Measurements from ENCODE around the gene GPSM1.
A peak's percentile ranks its signal among the peaks of the same experiment; 100 is the strongest.

The GPSM1 gene, protein sequence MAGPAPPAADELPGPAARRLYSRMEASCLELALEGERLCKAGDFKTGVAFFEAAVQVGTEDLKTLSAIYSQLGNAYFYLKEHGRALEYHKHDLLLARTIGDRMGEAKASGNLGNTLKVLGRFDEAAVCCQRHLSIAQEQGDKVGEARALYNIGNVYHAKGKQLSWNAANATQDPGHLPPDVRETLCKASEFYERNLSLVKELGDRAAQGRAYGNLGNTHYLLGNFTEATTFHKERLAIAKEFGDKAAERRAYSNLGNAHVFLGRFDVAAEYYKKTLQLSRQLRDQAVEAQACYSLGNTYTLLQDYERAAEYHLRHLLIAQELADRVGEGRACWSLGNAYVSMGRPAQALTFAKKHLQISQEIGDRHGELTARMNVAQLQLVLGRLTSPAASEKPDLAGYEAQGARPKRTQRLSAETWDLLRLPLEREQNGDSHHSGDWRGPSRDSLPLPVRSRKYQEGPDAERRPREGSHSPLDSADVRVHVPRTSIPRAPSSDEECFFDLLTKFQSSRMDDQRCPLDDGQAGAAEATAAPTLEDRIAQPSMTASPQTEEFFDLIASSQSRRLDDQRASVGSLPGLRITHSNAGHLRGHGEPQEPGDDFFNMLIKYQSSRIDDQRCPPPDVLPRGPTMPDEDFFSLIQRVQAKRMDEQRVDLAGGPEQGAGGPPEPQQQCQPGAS

DNA sequence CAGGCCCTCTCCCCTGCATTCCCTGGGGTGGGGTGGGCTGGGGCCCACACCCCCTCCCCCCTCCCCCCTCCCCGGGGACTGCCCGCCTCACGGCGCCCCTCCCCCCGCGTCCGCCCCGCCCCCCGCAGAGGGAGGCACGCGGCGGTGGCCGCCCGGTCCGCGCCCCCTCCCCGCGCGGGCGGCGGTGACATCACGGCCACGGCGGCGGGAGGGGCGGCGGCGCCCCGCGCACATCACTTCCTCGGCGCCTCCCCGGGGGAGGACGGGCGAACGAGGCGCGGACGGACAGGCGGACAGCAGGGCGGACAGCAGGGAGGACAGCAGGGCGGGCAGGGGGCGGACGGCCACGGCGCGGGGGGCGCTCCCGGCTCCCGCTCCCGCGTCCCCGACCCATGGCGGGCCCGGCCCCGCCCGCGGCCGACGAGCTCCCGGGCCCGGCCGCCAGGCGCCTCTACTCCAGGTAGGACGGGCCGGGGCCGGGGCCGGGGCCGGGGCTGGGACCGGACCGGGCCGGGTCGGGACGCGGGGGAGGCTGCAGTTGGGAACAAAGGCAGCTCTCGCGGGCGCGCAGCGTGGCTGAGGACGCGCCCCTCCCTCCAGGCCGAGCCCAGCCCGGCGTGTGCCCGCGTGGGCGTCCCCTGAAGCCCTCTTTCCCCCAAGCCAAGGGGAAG is at the start of gene GPSM1:
Gene GPSM1, plus strand, starts transcription at position 236 of the 671 bp plus-strand sequence. Its CDS starts 157 bp downstream, at position 393.
- DNase-seq: peak; percentile 34

DNA sequence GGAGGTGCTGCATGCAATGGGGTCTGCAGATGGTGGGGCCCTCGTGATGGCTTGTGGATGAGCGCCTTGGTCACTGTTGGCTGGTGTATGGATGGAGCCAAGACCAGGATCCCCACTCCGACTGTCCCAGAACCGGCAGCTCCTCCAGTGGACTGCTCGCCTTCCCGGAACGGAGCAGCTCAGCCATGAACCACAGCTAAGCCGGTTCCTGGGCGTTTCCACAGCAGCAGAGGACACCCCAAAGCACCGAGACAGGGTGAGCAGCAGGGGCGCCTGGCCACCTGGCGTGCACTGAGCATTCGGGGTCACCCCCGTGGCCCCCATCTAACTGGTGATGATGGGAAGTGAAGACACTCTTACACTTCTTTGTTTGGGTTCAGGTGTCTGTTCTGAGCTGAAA is 49.6 kb upstream of the GPSM1 start:
- no peak for DNase-seq

DNA sequence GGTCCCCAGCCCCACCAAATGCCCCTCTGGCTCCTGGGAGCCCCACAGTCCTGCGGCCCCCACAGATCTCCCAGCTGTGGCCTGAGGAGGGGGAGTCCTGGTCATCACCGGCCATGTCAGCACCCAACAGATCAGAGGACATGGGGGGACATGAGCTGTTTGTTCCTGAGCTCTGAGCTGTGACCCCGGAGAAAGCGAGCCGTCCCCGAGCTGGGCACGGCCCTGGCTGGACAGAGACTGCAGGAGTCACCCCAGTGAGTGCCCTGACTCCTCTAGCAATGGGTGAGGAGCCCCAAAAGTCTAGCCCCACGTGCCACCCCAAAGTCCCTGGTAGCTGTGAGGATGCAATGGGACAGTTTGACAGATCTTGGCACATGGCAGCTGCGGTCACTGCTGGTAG is 49.1 kb upstream of the GPSM1 start:
- no peak for DNase-seq

DNA sequence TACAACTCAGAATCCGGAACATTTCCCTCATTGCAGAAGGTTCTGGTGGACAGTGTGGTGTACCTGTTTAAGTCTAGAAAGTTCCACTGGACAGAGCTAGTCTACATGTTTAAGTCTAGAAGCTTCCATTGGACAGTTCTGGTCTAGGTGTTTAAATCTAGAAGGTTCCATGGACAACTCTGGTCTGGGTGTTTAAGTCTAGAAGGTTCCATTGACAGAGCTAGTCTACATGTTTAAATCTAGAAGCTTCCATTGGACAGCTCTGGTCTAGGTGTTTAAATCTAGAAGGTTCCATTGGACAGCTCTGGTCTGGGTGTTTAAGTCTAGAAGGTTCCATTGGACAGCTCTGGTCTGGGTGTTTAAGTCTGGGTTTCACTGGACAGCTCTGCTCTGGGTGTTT is 48.4 kb upstream of the GPSM1 start:
- DNase-seq: no peak

DNA sequence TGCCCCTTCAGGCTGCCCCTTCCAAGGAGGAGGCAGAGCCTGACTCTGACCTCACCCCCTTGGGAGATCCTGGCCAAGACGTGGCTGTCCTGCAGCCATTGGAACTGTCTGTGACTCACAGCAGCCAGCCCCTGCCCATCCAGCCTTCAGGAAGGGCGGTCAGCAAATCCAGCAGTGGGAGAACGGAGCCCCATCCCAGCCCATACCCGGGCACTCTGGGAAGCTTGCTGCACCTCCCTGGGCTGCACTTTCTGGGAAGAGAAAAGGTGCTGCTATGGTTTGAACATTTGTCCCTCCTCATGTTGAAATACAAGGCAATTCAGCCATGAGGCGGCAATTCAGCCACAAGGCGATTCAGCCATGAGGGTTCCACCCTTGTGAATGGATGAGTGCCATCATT is 47.9 kb upstream of the GPSM1 start:
- no peak for DNase-seq

DNA sequence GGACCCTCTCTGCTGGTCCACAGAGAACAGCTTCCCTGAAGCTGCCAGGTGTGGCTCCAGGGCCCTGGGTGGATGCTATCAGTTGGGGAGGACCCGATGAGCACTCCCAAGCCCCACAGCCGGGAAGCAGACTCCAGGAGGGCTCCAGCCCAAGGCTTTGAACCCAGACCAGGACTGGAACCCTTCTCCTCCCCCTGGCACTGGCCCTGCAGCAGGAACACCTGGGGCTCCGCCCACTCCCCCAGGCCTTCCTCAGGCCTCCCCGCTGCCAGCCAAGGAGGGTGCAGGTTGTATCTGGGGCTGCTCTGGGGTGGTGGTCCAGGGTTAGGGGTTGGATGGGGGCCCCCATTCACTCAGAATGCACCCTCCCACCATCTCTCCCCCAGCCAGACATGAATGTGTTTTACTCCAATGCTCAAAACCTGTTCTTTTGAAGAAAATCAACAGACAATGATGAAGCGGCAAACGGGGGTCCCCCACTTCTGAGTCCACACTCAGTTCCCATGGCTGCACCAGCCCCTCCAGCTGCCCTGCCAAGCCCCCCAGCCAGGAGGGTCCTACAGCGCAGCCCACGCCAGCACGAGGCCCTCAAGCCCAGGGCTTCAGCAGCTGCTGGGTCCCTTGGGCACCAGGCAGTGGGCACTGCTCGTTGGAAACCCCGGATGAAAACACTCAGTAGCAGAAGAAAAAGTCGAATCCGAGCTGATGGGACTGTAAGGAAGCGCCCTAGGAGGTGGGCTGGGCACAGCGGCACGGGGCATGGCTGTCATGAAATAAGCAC is 46.6 kb upstream of the GPSM1 start:
- no peak for DNase-seq

DNA sequence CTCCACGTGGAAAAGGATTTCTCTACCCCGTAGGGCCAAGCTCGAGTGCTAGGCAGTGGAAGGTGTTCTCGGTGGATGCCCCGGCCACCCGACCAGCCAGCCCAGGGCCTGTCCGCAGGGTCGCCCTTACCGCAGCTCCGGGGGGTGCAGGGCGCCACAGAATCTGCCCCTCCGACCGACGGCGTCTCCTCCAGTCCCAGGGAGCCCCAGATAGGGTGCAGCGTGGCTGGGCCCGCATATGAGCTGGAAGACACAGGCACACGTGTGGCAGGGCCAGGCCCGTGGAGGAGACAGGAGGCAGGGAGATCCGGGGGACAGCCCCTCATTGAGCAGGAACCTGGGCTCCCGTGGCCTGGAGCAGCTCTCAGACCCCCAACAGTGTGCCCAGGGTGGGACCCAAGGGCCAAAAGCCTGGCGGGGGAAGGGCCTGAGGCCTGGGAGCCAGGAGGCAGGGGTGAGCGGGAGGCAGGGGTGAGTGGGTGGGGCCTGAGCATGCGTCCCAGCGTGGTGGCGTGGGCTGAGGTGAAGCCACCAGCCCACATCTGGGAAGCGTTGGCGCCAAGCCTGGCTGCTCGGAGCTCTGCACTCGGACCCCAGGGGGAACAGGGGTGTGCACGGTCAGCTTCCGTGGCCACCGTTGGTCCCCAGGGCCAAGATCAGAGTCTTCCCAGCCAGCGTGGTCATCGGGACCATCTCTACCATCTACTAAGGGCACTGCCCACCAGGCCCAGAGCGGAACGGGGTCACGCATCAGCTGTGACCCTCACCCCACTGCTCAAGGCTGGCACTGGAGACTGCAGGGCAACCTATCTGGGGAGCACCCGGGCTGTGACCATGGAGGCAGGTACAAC is 45.7 kb upstream of the GPSM1 start:
- no peak for DNase-seq

DNA sequence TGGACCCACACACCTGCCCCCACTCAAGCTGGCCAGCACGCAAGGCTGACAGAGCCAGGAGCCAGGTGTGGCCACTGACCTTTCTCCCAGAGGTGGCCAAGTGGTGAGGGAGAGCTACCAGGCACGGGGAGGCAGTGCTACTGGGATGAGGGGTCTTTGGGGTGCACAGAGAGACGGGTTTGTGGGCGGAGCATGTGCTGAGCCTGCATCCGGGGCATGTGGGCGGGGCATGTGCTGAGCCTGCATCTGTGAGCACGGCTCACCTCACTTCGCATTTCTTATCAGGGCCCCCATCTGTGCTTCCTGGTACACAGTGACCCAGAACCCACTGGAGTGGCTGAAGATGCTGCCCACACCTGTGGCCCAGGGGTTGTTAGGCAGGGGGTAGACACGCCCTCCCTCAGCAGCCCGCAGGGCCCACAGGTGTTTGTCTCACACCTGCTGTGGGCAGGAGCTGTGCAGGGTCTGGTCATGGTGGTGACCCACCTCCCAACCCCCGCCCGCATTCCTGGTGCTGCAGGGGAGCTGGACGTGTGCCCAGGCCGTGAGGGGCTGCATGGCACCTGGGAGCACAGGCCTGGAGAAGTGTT is 45.0 kb upstream of the GPSM1 start:
- DNase-seq: no peak

DNA sequence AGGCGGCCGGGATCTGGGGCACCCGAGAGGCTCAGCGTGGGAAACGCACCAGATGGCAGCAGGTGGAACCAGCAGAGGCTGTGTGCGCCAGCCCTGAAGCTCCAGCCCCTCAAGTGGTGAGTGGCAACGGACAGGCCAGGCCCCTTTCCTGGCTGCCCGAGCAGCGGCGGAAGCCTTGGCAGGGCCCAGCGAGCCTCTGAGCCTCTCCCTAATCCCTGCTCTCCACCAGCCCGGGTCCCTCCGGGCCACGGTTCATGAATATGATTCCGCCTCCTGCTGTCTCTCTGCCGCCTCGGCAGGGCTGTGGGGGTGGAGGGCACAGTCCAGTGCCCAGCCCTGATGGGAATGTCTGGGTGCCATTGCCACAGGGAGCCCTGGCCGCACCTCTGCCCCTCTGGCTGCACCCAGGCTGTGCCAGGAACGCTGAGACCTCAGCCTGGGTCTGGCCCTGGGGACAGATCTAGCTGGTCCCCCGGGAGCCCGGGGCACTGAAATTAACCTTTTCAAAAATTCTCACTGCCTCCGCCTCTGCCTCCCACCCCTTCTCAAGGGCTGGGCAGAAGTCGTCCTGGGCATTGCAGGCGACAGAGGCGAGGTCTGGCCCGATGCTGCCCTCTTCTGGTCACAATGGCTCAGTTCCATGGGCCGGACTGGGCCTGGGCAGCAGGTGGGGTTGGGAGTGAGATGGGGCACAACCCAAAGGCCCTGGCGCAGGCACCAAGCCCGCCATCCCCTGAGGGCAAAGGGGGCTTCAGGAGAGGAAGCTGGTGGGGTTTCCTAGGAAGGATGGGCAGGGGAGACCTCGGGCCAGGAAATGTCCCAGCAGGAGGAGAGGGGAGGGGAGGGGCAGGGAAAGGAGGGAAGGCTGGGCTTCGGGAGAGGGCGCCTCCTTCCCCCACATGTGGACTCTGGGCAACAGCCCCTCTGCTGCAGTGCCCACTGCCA is 43.8 kb upstream of the GPSM1 start:
- DNase-seq: peak; percentile 70

DNA sequence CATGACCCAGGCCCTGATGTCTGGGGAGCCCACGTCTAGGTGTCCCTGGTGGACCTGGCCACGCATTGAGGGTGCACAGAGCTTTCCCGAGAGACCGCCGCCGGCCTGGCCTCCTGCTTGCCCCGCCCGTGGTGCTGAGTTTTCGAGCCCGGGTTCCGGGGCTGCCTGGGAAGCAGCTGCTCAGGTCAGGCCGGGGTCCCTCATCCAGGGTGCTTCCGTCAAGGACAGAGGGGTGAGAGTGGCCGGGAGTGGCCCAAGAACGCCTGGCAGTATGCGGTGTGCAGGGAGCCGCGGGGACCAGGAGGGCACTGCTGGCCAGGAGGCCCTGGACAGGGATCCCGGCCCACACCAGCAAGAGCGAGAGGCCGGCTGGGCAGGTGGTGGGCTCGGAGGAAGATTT is 43.0 kb upstream of the GPSM1 start:
- no peak for DNase-seq

DNA sequence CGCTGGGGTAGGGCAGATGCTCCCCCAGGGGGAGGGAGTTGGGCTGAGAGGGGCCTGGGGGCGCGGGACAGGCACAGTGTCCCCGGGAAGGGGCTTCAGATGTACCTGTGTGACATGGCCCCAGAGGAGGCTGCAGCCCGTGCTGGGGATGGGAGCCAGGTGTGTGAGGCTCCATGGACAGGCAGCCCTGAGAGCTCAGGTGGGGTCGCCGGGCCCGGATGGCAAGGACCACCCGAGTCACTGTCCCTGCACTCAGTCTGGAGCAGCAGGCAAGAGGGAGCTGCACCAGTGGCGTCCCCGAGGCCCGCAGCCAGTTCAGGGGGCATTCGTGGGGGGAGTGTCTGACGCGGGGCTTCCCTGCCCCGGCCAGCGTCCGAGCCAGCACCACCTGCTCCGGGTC is 42.4 kb upstream of the GPSM1 start:
- no peak for DNase-seq

DNA sequence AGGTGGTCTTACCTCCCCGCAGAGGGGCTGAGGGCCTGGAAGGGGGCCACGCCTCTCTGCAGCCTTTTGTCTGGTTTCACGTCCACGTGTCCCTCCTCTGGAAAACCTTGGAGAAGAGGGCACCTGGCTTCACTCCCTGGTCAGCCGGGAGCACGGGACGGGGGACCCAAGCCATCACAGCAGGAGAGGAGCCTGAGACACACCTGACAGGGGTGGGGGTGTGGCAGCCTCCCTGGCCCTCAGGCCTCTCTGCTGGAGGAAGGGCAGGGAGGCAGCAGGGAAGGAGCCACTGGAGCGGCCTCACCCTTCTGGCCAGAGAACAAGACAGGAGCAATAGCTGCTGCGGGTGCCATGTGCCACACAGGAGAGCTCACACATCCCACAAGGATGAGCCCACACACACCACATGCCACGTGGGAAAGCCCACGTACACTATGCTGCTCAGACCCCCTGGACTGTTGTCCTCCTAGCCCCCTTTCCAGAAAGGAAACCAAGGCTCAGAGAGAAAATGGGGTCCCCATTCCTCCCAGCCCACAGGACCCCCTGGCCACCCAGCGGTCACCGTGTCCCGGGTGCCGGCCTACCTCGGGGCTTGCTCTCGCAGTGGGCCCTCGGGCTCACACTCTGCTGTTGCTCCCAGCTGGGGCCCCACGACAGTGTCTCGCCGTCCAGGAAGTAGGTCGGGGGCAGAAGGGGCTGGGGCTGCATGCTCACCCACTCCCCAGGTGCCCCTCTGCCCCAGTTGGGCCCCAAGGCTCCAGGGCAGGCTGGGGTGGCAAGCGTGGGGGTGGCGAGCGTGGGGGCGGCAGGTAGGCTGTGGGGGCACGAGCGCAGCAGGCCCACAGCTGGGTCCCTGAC is 41.6 kb upstream of the GPSM1 start:
- DNase-seq: no peak

DNA sequence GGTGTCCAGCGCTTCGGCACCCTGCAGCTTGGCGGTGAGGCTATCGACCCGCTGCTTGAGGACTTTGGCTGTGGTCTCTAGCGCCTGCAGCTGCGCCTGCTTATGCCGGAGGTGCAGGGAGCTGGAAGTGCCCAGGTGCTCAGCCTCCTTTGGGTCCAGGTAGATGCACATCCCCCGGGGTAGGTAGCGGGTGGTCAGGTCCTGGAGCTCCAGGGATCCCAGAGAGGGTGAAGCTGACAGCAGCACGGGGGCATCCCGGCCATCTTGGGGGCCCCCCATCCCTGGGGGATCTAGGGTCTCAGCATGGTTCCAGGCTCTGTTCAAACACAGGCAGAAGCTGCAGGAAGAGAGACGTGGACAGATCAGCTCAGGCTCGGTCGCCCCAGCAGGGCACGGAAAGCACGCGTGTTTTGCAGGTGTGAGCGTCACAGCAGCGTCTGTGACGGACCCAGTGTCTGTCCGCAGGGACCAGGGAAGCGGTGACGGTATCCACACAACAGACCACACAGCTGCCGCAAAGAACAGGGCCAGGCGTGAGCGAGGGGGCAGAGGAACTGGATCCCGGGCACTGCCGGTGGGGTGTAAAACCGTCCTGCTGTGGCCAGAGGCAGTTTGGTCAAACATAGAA is 40.9 kb upstream of the GPSM1 start:
- DNase-seq: no peak

DNA sequence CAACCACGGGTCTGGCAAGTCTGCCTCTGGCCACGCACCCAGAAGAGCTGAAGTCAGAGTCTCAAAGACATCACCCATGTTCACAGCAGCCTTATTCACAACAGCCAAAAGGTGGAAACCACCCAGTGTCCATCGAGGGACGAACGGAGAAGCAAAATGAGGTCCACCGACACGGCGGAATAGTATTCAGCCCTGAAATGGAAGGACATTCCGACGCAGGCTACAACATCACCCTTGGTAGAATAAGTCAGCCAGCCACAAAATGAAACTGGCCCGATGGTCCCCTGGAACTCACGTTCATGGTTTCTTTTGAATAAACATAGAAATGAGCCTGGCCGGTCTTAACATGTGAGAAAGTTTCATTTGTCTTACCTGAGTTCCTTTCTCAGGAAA is 40.4 kb upstream of the GPSM1 start:
- no peak for DNase-seq

DNA sequence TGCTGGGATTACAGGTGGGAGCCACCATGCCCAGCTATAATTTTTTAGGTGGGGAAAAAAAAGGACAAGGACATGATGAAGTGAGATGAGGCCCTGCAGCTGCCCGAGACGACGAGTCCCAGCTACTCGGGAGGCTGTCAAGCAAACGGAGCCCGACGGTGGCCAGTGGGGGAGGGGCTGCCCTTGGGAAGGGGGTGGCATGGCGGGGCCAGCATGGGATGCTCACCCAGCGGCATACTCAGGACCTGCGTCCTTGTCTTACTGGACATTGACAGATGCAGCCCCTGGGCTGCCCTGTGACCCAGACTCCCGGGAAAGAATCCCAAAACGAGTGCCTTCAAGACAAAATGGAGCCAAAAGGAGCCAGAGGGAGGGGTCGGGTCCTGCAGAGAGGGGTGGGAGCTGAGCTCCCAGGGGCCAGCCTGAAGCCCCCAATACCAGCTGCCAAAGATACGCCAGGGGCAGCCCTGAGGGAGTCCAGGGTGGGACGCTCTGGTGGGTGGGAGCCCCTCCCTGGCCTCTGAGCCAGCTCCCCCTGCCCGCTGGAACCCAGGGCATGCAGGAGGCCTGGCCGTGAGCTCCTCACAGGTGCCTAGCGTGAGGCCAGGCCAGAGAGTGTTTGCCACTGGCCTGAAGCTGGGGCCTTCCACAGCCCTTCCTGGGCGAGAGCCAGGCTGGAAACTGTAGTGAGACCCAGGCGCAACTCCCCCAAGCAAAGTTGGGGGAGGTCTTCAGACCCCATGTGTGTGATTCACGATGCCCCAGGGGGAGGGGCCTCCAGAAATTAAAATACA is 39.2 kb upstream of the GPSM1 start:
- DNase-seq: no peak

DNA sequence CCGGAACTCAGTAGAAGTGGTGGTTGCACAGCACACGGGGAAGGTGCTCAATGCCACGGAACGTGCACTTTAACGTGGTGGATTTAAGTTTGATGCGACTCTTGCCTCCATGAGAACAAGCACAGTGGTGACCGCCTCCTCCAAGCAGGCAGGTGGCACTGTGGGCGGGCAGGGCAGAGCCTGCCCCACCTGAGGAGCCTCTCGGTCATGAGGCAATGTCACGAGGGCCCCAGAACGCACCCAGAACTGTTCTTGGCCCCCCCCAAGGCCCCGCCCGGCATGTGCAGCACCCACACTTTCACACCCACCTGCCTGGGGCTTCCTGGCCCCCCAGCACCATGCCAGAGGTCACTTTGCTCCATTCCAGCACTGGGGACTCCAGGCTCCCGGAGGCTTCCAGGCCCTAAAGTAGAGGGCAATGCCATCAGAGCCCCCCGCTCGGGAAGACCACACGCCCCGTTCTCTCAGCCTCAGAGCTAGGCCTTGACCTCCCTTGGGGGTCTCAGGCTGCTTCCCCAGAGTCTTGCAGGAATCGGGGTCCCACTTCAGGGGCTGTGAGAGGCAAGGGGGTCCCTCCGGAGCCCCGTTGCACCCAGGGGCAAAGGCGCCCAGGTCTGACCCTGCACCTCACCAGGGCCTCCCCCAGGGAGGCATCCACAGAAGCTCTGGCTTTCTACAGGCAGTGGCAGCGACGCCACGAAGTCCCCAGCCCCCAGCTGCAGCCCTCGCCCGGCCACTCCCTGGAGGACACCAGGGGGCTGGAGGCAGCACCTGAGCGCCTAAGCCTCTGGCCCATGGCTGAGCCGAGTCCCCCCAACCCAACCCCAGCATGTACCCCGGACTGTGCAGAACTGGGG is 37.5 kb upstream of the GPSM1 start:
- DNase-seq: no peak

DNA sequence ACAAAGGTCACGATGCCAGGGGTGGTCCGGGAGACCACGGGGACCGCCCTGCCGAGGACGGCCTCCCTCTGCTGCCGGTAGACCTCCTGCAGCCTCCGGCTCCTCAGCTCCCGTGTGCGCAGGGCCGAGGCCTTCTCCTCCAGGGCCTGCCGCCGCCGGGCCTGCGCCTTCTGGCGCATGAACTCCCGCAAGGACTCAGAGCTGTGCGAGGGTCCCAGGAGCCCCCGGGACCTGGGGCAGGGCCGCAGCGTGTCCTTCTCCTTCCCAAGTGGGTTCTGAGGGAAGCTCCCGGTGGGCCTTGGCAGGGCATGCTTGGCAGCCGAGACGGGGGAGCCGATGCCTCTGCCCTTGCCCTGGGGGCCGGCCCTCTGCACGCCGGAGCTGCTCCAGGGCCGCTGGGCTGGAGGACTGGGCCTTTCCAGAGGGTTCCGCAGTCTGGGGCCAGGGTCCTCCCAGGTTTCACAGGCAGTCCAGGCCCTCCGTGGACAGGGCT is 36.8 kb upstream of the GPSM1 start:
- no peak for DNase-seq
